Activated CD8-positive, alpha-beta memory T cell treated with anti-CD3 and anti-CD28 coated beads for 1 hour (primary cell): ENCODE data around the gene IL10RB.
"Not testable (repeated sequence)": the region's sequence is repeated elsewhere in the genome, so short reads cannot be mapped to it uniquely, and the experiment has no call there.

ENCODE experiments used
- DNase-seq, 2 donors: peaks; one replicate each; pipeline ENCODE4 v3.0.0-alpha.2; 2020; ENCODE audit warnings: low read depth in 1 of 2; ENCODE audit errors: extremely low read depth in 1 of 2

Gene IL10RB

DNA sequence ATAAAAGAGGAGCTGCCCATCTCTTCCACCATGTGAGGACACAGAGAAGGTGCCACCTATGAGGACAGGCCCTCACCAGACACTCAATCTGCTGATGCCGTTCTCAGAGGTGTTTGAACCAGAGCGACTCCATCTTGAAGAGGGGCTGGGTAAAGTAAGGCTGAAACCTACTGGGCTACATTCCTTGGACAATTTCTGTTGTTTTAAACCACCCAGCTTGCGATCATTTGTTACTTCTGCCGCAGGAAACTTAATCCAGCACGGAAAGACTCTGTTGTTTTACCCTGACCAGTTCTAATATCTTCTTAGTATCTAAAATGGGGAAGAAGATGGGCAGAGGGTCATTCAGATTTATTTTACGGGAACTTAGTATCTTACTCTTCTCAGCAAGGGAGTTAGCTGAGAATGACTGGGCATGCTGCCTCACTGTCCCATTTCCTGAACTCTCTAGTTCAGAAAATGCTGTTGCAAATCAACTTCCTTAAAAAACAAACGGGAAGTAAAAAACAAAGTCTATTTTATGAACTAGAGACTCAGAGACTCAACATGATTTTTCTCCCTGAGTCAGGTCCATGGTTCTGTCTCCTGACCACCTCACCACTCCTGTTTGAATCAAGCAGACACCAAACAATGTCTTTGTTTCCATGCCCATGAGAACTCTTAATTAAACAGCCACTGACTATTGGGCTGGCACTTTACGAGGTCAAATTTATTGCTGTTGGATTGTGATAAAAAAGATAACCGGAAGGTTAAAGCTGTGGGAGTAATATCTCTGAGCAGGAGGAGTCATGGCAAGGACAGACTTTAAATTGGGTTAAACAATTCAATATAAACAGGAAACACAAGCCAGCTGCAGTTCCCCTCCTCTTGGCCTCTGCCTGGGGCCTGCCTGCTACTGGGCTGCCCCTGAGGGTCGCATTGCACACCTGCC is 34.8 kb downstream of the IL10RB start:
- no peak for DNase-seq

DNA sequence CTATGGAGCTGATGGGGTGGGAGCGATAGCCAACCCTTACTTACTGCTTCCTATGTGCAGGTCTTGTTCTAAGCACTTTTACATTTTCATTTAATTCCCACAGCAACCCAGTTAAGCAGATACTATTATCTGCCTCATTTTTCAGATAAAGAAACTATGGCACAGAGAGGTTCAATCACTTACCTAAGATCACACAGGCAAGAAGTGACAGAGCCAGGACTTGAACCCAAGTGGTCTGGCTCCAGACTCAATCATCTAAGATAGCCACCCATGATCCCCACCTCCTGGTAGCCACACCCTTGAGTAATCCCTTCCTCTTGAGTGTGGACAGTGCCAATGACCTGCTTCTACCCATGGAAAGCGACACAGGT is 35.5 kb downstream of the IL10RB start:
- DNase-seq, result no peak

DNA sequence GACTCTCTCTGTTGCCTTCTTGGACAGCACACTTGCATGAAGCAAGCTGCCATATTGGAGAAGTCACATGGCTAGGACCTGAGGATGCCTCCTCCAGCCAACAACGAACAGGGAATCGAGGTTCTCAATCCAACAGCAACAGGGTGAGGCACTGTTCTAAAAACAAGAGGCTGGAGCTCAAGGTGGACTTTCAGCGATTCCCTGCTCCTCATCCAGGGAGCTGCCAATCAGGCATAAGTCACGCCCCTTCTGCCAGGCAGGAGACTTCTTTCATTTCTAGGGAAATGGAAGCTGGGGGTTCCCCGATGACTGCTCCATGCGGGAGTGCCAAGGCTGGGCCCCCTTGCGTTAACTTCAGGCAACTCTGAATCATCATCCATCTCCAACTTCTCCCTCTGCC is 35.9 kb downstream of the IL10RB start:
- no peak for DNase-seq

DNA sequence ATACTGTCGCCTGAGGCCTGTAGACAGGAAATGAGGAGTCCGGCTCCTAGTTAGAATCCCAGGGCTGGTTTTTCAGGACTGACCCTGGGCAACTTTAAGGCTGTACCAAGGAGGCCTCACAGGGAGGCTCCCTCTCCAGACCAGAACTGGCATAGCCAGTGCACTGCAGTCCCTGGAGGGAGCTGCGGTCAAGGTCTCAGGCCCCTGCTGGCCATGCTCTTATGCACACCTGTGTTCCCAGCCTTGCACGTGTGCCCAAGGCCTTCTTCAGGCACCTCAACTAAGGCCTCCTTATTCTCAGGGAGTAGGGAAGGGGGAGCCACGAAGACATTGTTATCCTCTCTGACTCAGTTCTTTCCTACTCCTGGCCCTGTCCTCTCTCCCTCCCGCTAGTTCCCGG is 36.6 kb downstream of the IL10RB start:
- no peak for DNase-seq

DNA sequence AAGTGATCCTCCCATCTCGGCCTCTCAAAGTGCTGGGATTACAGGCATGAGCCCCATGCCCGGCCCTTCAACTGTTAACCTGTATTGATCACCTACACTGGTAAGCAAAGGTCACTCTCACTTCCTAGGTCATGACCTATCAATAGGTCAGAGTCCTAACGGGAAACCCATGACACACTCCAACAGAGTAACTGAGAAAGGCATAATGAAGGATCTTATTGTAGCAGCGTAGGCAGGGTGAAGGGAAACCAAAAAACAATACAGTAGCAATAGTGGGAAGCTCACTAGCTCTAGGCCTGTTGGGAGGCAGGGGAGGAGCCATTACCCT is 39.1 kb downstream of the IL10RB start:
- no peak for DNase-seq

DNA sequence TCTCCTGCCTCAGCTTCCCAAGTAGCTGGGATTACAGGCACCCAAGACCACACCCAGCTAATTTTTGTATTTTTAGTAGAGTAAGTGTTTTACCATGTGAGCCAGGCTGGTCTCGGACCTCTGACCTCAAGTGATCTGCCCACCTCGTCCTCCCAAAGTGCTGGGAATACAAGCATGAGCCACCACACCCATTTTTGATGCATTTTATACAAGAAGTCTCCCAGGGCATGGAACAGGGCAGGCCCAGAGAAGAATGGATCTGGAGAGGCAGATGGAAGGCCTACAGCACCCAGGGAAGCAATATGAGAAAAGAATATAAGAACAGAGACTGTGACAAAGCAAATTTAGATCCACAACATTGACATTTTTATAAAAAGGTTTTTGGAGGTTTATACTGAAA is 39.8 kb downstream of the IL10RB start:
- no peak for DNase-seq

DNA sequence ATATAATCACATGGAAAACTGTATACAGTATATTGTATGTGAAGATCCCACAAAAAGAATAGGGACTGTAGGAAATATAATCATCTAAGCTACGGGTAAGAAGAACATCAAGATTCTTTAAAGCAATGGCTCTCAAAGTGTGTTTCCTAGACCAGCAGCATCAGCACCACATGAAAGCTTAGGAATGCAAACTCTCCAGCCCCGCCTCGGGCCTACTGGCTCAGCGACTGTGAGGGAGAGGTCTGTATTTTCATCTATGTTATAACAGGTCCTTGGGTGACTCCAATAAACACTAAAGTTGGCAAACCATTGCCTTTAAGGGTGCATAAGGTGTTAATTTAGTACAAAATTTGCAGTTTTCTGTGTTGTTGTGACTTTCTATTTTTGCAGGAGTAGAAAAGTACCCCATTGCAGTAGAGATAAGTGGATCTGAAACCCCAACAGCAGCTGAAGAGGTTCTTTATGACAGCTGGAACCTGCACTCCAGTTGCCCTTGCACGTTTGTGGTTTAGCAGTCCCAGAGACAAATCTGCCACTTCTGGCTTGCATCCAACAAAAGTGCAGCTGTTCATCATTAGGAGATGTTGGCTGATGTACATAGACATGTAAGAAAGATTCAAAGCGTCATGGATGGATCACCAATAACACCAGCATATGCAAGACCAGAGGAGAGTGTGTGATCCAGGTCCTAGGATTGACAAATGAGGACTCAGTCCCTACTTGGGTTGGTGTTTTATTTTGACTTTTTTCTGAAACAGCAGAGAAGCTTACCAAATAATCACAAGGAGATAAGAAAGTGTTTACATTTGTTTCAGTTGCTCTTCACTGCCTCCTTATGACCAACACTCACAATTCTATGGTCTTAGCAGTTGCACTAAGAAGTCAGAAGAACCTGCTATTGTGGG is 42.7 kb downstream of the IL10RB start:
- no peak for DNase-seq

DNA sequence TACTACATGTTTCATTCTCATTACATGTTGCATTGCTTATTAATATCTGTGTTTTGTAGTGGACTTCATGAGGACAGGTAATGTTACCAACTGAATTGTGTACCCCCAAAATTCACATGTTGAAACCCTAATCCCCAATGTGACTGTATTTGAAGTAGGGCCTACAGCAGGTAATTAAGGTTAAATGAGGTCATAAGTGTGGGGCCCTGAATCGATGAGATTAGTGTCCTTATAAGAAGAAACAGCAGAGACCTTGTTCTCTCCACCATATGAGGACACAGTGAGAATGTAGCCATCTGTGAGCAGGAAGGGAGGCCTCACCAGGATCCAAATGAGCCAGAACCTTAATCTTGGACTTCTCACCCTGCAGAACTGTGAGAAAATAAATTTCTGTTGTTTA is 43.6 kb downstream of the IL10RB start:
- no peak for DNase-seq

DNA sequence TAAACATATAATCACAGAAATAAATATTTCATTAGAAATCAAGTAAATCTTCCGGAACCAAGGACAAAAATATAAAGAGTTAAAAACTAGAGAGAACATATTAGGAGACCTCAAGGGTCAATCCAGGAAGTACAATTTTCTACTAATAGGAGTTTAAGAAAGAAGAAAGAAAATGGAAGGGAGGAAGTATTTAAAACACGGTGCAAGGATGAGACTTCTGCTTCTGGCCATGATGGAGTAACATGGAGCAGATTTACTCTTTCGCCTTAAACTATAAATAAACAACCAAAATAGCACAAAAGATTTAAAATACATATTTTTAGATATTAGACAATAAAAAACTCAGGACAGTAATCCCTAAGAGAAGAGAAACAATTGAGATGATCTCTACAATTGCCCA is 46.0 kb downstream of the IL10RB start:
- no peak for DNase-seq

DNA sequence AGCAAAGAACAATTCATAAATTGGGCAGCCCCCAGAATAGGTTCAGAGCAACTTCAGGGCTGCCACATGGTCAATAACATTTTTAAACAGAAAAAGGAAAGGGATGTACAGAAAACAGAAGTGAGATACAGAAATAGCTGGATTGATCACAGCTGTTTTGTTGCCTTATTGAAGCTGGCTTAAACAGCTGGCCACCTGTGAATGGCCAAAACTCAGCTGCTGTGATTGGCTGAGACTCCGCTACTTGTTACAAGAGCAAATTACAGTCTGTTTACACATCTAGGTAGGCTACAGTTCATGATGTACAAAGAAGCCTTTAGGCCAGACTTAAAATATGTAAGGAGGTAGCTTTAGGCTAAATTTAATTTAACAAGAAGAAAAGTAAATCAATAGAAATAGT is 47.0 kb downstream of the IL10RB start:
- DNase-seq, result no peak

DNA sequence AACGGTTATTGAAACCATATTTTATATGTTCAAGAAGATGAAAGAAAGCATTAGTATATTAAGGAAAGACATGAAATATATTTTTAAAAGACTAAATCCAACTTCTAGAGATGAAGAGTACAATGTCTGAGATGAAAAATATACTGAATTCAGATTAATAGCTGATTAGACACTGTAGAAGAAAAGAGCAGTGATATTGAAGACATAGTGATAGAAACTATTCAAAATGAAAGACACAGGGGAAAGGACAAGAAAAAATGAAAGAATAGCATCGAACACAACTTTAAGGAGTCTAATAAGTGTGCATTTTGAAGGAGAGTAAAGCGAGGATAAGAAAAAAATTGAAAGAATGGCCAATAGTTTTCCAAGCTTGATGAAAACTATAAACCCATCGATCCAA is 47.4 kb downstream of the IL10RB start:
- DNase-seq, result no peak

DNA sequence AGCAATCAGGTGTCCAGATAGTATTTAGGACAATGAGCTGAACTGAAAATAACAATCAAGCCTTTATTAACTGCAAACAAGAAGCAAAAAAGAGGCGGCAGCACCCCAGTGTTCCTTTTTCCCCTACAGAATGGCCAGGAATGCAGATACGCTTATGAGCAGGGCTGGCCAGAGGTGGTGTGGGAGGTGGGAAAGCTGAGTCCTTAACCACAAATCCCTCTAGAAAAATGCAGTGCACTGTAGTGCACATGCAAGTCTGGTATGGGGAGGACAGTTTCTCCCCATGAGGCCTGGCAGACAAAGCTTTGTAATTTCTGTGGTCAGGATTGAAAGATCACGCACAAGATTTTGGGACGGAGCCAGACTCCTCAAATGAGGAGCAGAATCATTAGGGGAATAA is 47.9 kb downstream of the IL10RB start:
- DNase-seq, result no peak

DNA sequence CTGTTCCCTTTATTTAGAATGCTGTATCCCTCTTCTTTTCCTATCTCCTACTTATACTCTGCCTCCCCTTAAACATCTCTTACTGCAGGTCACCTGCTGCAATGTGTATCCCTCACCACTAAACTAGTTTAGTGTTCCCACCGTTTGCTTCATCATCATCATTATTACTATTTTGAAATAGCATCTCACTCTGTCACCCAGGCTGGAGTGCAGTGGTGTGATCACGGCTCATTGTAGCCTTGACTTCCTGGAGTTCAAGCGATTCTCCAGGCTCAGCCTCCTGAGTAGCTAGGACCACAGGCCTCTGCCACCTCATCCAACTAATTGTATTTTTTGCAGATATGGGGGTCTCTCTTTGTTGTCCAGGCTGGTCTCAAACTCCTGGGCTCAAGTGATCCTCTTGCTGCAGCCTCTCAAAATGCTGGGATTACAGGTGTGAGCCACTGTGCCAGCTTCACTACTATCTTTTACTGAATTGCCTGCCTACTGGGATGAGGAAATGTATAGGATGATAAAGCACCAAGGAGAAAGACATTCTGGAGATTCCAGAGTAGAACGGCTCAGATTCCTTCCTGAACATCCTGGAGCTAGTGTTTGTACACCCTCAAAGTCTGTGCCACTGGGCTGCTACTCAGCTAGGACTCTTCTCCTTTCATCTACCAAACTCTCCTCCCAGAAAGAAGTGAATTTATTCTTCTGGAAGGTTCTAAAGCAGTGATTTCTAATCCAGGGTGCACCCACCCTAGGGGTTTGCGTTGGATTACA is 50.0 kb downstream of the IL10RB start:
- DNase-seq, result no peak

DNA sequence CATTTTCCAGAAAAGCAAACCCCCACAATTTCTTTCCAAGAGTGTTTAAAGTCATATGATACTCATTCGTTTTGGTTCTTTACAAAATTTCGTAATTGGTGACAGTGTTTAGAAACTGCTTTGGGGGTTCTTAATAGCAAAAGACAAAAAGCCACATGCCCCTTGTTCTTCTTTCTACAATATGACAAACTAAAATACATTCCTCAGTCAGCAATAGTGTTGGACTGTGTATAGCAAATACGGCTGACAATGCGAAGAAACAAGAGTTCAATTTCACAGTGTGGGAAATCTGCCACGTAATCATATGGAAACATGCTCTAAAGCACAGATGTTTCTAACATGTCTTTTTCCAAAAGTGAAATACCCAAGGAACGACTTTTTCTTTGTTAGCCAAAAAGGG is 51.0 kb downstream of the IL10RB start:
- DNase-seq, result no peak

DNA sequence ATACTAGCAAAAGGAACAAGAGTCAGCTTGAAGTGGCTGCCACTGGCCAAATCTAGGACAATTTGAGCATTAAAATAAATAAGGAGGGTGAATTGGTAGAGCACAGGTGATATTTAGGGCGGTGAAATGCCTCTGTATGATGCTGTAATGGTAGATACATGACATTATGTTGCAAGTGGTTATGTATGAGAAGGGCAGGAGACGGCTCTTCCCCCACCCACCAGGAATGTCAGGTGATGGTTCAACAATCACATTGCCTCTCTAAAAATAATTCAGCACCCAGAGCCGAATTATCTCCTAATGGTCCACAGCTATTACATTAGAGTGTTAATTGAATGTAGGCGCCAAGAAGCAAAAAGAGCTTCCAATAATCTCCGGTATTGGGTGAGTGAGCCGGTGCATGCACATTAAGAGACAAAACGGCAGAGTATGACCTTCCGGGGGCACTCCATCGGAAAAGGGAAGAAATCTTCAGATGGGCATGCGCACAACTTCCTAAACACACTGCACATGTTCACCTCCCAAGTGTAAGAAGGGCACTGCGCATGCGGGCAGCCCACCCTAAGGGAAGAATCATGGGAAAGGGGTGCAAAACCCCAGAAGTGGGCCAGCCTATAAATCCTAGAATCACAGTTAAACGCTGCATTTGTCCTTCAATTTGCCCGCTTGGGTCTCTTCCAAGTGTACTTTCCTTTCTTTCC is 51.8 kb downstream of the IL10RB start:
- no peak for DNase-seq

DNA sequence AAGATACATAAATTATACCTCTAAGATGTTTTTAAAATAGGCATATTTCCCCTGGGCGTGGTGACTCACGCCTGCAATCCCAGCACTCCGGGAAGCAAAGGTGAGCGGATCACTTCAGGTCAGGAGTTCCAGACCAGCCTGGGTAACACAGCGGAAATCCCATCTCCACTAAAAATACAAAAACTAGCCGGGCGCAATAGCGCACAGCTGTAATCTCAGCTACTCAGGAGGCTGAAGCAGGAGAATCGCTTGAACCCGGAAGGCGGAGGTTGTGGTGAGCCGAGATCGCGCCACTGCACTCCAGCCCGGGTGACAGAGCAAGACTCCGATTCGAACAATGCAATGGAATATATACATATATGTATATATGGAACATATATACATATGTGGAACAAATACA is 54.8 kb downstream of the IL10RB start:
- DNase-seq, result not testable (repeated sequence)

DNA sequence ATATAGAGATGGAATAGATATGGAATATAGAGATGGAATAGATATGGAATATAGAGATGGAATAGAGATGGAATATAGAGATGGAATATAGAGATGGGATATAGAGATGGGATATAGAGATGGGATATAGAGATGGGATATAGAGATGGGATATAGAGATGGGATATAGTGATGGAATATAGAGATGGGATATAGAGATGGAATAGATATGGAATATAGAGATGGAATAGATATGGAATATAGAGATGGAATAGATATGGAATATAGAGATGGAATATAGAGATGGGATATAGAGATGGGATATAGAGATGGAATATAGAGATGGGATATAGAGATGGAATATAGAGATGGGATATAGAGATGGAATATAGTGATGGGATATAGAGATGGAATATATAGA is 57.4 kb downstream of the IL10RB start:
- DNase-seq, result not testable (repeated sequence)

DNA sequence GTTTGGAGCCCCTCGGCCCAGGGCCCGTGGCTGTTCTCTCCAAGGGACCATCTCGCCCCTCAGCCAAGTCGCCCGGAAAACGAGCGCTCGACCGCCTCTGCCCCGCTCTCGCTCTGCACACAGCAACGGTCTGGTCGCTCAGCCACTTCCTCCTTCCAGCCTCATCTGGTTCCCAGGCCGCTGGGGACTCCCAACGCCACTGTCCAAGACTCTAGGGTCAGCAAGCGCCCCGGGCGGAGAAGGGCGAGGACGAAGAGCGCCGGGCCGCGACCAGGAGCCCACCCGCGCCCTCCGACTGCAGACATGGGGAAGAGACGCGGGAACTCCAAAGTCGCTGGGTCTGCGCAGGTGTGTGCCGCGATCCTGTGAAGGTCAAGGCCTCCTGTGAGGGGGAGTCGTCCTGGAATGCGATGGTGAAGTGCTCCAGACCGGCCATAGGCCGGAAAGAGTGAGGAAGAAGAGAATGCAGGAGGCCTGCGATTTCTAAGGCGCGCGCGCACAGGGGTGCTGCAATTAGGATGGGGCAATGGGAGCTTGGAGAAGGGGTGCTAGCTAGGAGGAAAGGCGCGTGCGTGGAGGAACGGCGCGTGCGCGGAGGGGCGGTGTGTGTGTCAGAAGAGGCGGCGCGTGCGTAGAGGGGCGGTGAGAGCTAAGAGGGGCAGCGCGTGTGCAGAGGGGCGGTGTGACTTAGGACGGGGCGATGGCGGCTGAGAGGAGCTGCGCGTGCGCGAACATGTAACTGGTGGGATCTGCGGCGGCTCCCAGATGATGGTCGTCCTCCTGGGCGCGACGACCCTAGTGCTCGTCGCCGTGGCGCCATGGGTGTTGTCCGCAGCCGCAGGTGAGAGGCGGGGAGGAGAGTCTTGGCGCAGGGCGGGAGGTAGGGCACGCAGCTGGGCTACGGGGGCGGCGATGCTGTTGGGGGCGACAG is 58.4 kb downstream of the IL10RB start, which contains the start of gene IFNAR1:
IFNAR1 (plus strand) TSS at position 680 of the 931 bp plus-strand sequence; CDS start at position 766, 86 bp downstream.
- peak; percentile 99 for DNase-seq
